ENCODE measurements around the gene SLC25A18.

DNA sequence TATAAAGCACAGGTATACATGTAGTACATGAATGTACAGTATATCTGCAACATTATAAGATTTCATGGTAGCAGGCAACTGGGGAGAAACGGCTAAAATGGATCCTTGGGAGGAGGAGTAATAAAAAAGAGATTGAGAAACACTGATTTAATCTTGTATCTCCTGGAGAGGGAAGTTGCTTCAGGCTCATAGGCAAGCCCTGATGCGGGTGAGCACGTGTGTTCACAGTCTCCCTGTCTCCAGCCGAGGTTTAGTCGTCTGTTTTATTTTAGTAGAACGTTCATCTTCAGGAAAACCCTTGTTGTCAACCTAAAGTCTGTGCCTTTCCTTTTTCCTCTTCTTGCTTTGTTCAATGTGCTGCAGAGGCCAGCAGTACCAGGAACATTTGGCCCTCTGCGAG lies 21.8 kb upstream of the SLC25A18 start:
- TF ChIP-seq POLR2AphosphoS5 (IDR thresholded peaks at IDR 0.05; ENCODE audit: borderline replicate concordance, low read depth, low read length): no peak
- no peak for TF ChIP-seq EZH2 (IDR thresholded peaks at IDR 0.05)
